ENCODE results near the gene RAF1. TPM values are rescaled to one million over a fixed set of nuclear protein-coding genes. Genes with fewer than 3 reads are reported as not detected.
"Not testable (repeated sequence)": the region's sequence is repeated elsewhere in the genome, so short reads cannot be mapped to it uniquely, and the experiment has no call there.

The RAF1 gene
- total and polyA plus RNA-seq, 3 experiments from 2014 or later = 73.1 to 90.9 (median 89.4) TPM

- Mint-ChIP-seq H3K27ac (peak overlapping the region in 1 of 8 donors; percentile 21), H3K9me3 (no peaks in the 10 kb centered on the region), H3K27me3 (peaks cover 0 to 18% of the 10 kb centered on the region in 2 donors), H3K4me3 (no peak overlapping the region), H3K4me1 (no peaks in the 10 kb centered on the region), H3K36me3 (no peaks in the 10 kb centered on the region)
- ChIA-PET CTCF (interaction anchor here (1.1 to 1.2 kb wide), 2 partner anchors 14 to 23 kb away, joined by 3 read pairs; no protein-coding TSS in a partner anchor), POLR2A (no interaction called here)
- Histone ChIP-seq H3K36me3 (ENCODE audit: insufficient read depth, low read length) (no peaks in the 10 kb centered on the region), H3K27me3 (ENCODE audit: insufficient read depth, low read length, poor library complexity, severe bottlenecking) (no peaks in the 10 kb centered on the region), H3K9me3 (ENCODE audit: low read length) (no peaks in the 10 kb centered on the region), H3K4me1 (ENCODE audit: insufficient read depth, low read length) (no peaks in the 10 kb centered on the region), H3K27ac (ENCODE audit: low read depth, low read length) (no peak overlapping the region), H3K4me3 (ENCODE audit: low read length) (no peak overlapping the region)
- DNase-seq = no peak
Measured at GRCh38 chr3:12705374-12705926, 41.5 kb upstream of the RAF1 start.

- peaks cover 1 to 3% of the 10 kb centered on the region in 2 donors for H3K27me3 Mint-ChIP-seq
Measured at GRCh38 chr3:12702501-12702900, 38.6 kb upstream of the RAF1 start.

GRCh38 chr3:12701601-12702000 is 37.7 kb upstream of the RAF1 start:
- H3K9me3 ChIP-seq (ENCODE audit: low read length); H3K9me3 Mint-ChIP-seq; H3K27me3 Mint-ChIP-seq; DNase-seq; H3K27ac ChIP-seq (ENCODE audit: low read depth, low read length); POLR2A ChIA-PET; H3K36me3 ChIP-seq (ENCODE audit: insufficient read depth, low read length); H3K4me3 Mint-ChIP-seq; H3K36me3 Mint-ChIP-seq; H3K4me1 Mint-ChIP-seq; H3K27me3 ChIP-seq (ENCODE audit: insufficient read depth, low read length, poor library complexity, severe bottlenecking); H3K4me1 ChIP-seq (ENCODE audit: insufficient read depth, low read length); H3K4me3 ChIP-seq (ENCODE audit: low read length); H3K27ac Mint-ChIP-seq: not testable (repeated sequence)
- CTCF ChIA-PET = interaction anchor here (0.5 kb wide), 1 partner anchor 136 kb away, joined by 3 read pairs; no protein-coding TSS in a partner anchor

More at GRCh38 chr3:12702501-12702900, 38.6 kb upstream of the RAF1 start:
- ChIA-PET CTCF (no interaction called here), POLR2A (no interaction called here)
- no peaks in the 10 kb centered on the region for H3K4me1 ChIP-seq (ENCODE audit: insufficient read depth, low read length)
- H3K36me3 ChIP-seq (ENCODE audit: insufficient read depth, low read length) = no peaks in the 10 kb centered on the region
- Mint-ChIP-seq H3K9me3 (no peaks in the 10 kb centered on the region), H3K4me3 (no peak overlapping the region), H3K36me3 (no peaks in the 10 kb centered on the region), H3K27ac (no peak overlapping the region), H3K4me1 (no peaks in the 10 kb centered on the region)
- DNase-seq = no peak
- no peaks in the 10 kb centered on the region for H3K27me3 ChIP-seq (ENCODE audit: insufficient read depth, low read length, poor library complexity, severe bottlenecking)
- no peaks in the 10 kb centered on the region for H3K9me3 ChIP-seq (ENCODE audit: low read length)
- H3K27ac ChIP-seq (ENCODE audit: low read depth, low read length) = no peak overlapping the region
- H3K4me3 ChIP-seq (ENCODE audit: low read length) = no peak overlapping the region

- no peak overlapping the region for H3K4me3 Mint-ChIP-seq
- no peak for DNase-seq
- no peaks in the 10 kb centered on the region for H3K9me3 Mint-ChIP-seq
- Histone ChIP-seq H3K9me3 (ENCODE audit: low read length) (no peaks in the 10 kb centered on the region), H3K4me3 (ENCODE audit: low read length) (no peak overlapping the region), H3K36me3 (ENCODE audit: insufficient read depth, low read length) (no peaks in the 10 kb centered on the region), H3K27me3 (ENCODE audit: insufficient read depth, low read length, poor library complexity, severe bottlenecking) (no peaks in the 10 kb centered on the region), H3K4me1 (ENCODE audit: insufficient read depth, low read length) (no peaks in the 10 kb centered on the region), H3K27ac (ENCODE audit: low read depth, low read length) (no peak overlapping the region)
- no peak overlapping the region for H3K27ac Mint-ChIP-seq
- ChIA-PET CTCF (no interaction called here), POLR2A (no interaction called here)
- H3K4me1 Mint-ChIP-seq = no peaks in the 10 kb centered on the region
- peaks cover 1 to 3% of the 10 kb centered on the region in 2 donors for H3K27me3 Mint-ChIP-seq
- no peaks in the 10 kb centered on the region for H3K36me3 Mint-ChIP-seq
Measured at GRCh38 chr3:12700800-12701199, 36.9 kb upstream of the RAF1 start.

GRCh38 chr3:12695916-12696315 is 32.0 kb upstream of the RAF1 start:
- ChIA-PET POLR2A (no interaction called here), CTCF (no interaction called here)
- no peak overlapping the region for H3K27ac Mint-ChIP-seq

GRCh38 chr3:12695112-12695511 is 31.2 kb upstream of the RAF1 start:
- Histone ChIP-seq H3K4me3 (ENCODE audit: low read length) (no peak overlapping the region), H3K36me3 (ENCODE audit: insufficient read depth, low read length) (no peaks in the 10 kb centered on the region), H3K27me3 (ENCODE audit: insufficient read depth, low read length, poor library complexity, severe bottlenecking) (no peaks in the 10 kb centered on the region), H3K4me1 (ENCODE audit: insufficient read depth, low read length) (no peaks in the 10 kb centered on the region), H3K9me3 (ENCODE audit: low read length) (no peaks in the 10 kb centered on the region), H3K27ac (ENCODE audit: low read depth, low read length) (no peak overlapping the region)
- ChIA-PET POLR2A (no interaction called here), CTCF (interaction anchor here (0.6 kb wide), 2 partner anchors 25 to 60 kb away, joined by 3 read pairs; no protein-coding TSS in a partner anchor)
- no peaks in the 10 kb centered on the region for H3K9me3 Mint-ChIP-seq
- peaks cover 0 to 1% of the 10 kb centered on the region in 2 donors for H3K27me3 Mint-ChIP-seq
- H3K4me1 Mint-ChIP-seq = no peaks in the 10 kb centered on the region
- no peaks in the 10 kb centered on the region for H3K36me3 Mint-ChIP-seq
- no peak overlapping the region for H3K27ac Mint-ChIP-seq
- DNase-seq = no peak
- H3K4me3 Mint-ChIP-seq = no peak overlapping the region

More at GRCh38 chr3:12695916-12696315, 32.0 kb upstream of the RAF1 start:
- H3K36me3 ChIP-seq (ENCODE audit: insufficient read depth, low read length) = no peaks in the 10 kb centered on the region
- Mint-ChIP-seq H3K4me3 (no peak overlapping the region), H3K27me3 (peaks cover 0 to 1% of the 10 kb centered on the region in 2 donors), H3K4me1 (no peaks in the 10 kb centered on the region), H3K9me3 (no peaks in the 10 kb centered on the region), H3K36me3 (no peaks in the 10 kb centered on the region)
- H3K9me3 ChIP-seq (ENCODE audit: low read length) = no peaks in the 10 kb centered on the region
- no peak overlapping the region for H3K27ac ChIP-seq (ENCODE audit: low read depth, low read length)
- no peaks in the 10 kb centered on the region for H3K4me1 ChIP-seq (ENCODE audit: insufficient read depth, low read length)
- H3K4me3 ChIP-seq (ENCODE audit: low read length) = no peak overlapping the region
- DNase-seq = no peak
- no peaks in the 10 kb centered on the region for H3K27me3 ChIP-seq (ENCODE audit: insufficient read depth, low read length, poor library complexity, severe bottlenecking)

- DNase-seq = no peak
- no peak overlapping the region for H3K4me3 Mint-ChIP-seq
- H3K36me3 ChIP-seq (ENCODE audit: insufficient read depth, low read length) = no peaks in the 10 kb centered on the region
- H3K4me3 ChIP-seq (ENCODE audit: low read length) = no peak overlapping the region
- H3K27me3 ChIP-seq (ENCODE audit: insufficient read depth, low read length, poor library complexity, severe bottlenecking) = no peaks in the 10 kb centered on the region
- CTCF ChIA-PET = no interaction called here
- H3K36me3 Mint-ChIP-seq = no peaks in the 10 kb centered on the region
- H3K4me1 Mint-ChIP-seq = no peaks in the 10 kb centered on the region
- no peaks in the 10 kb centered on the region for H3K4me1 ChIP-seq (ENCODE audit: insufficient read depth, low read length)
- POLR2A ChIA-PET = no interaction called here
- H3K9me3 Mint-ChIP-seq = no peaks in the 10 kb centered on the region
- peaks cover 4 to 7% of the 10 kb centered on the region in 2 donors for H3K27me3 Mint-ChIP-seq
- H3K27ac Mint-ChIP-seq = no peak overlapping the region
- H3K27ac ChIP-seq (ENCODE audit: low read depth, low read length) = no peak overlapping the region
- no peaks in the 10 kb centered on the region for H3K9me3 ChIP-seq (ENCODE audit: low read length)
Measured at GRCh38 chr3:12692444-12692843, 28.5 kb upstream of the RAF1 start.

- Histone ChIP-seq H3K27me3 (ENCODE audit: insufficient read depth, low read length, poor library complexity, severe bottlenecking) (no peaks in the 10 kb centered on the region), H3K4me3 (ENCODE audit: low read length) (no peak overlapping the region), H3K9me3 (ENCODE audit: low read length) (no peaks in the 10 kb centered on the region), H3K36me3 (ENCODE audit: insufficient read depth, low read length) (no peaks in the 10 kb centered on the region), H3K4me1 (ENCODE audit: insufficient read depth, low read length) (no peaks in the 10 kb centered on the region), H3K27ac (ENCODE audit: low read depth, low read length) (no peak overlapping the region)
- Mint-ChIP-seq H3K27ac (no peak overlapping the region), H3K4me3 (no peak overlapping the region), H3K4me1 (no peaks in the 10 kb centered on the region), H3K9me3 (no peaks in the 10 kb centered on the region), H3K27me3 (peaks cover 4 to 7% of the 10 kb centered on the region in 2 donors), H3K36me3 (no peaks in the 10 kb centered on the region)
- DNase-seq = no peak
- ChIA-PET POLR2A (no interaction called here), CTCF (no interaction called here)
Measured at GRCh38 chr3:12689997-12690711, 26.2 kb upstream of the RAF1 start.
